NCI-H2227 (cell line): Measurements from ENCODE around the gene UBA5.

Experiments
- DNase-seq: peaks from one replicate; lab custom pipeline; 2025; ENCODE audit not compliant: unreplicated experiment; lab: John Stamatoyannopoulos, UW

The UBA5 gene

GRCh38 chr3:132713977-132714727 lies 54.0 kb downstream of the UBA5 start:
- no peak for DNase-seq

DNA sequence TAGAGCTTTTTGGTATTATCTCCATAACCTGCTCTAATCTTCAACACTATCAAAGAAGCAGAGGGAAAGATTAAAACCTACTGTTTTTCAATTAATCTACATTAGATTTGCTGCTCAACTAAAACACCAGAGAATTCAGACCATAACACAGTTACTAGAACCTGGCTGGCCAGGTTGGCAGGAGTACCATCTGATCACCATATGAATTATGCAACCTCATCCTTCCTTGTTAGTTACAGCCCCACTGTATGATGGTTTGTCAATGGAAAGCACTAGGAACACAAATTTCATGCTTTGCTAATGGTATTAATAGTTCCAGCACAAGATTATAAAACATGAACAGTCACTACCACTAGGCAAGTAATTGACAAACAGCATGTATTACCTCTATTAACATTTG lies 56.2 kb downstream of the UBA5 start:
- DNase-seq: no peak

DNA sequence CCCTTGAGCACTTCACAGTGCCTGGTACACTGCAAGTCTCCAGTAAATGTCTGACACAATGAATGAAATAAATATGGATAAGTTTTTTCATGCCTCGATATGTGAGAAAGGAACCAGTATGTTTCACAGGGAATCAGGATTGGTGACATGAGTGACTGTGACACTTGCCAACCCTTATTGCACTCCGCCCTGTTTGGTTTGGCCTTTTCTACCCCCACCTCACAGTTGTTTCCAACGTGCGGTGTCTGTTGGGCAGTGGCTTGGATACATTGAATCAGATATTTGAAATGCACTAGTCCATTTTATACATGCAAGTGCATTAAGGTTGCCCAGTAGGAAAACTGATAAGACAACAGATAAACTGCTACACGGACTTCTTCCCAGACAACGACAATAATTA lies 60.1 kb downstream of the UBA5 start:
- DNase-seq: no peak

- peak; percentile 73 for DNase-seq
Measured at GRCh38 chr3:132721479-132722164, 61.5 kb downstream of the UBA5 start.

- peak; percentile 89 for DNase-seq
Measured at GRCh38 chr3:132722165-132723023, 62.3 kb downstream of the UBA5 start, which contains the start of gene NPHP3. TSS of gene NPHP3 (minus strand) at chr3:132722409. CDS start at chr3:132722355, 54 bp downstream.

DNA sequence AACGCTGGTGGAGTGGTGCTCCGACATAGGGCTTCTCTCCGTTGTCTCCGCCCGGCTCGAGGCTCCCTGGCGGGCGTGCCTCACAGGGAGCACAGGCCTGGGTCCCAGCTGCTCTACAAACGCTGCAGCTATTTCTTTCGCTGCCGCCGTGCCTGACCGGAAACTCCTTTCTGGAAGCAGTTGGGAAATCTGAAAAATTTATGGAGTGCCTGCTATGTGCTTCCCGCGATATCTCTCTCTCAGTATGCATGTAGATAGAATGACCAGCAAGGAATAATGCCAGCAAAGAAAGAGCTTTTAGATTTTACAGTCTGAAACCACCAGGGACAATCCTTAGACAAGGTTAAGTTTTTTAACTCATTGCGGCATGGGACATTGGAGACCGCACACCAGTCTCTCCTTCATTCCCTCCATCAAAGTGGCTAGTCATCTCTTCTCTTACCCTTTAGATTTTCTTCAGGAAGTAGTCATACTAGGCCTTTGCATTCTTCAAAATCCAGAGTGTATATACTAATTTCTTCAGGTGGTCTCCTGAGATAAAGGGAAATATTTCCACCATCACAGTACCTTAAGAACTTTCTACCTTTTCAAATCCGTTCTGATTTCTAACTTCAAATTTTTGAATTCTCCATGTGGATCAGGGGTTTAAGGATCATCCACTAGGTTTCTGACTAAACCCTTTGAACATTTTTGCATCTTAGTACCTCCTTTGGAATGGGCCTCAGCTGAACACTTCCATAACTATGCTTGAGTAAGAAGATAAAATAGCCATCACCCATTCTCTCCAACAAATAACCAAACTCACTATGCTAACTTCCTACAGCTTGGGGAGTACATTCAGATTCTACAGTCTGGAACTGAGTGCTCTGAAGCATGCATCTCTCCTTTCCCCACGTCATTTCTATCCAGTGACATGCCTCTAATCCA lies 63.2 kb downstream of the UBA5 start:
- DNase-seq: no peak

DNA sequence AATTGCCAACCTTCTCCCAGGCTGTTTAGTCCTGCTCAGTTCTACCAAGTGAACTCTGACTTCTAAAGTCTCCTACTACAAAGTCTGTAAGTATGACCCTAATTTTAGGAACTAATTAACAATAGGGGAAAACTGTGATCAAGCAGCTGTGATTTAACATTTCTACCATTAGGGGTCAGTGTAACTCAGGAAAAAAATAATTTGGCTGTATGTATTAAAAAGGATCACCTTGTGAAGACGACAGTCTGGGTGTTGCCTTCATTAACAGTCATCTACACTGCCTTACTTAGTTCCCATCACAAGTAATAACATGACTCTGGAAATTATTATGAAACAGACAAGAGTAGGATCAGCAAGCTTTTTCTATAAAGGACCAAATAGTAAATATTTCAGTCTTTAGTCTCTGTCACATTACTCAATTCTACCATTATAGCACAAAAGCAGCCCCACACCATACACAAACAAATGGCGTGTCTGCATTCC lies 66.3 kb downstream of the UBA5 start:
- DNase-seq: peak; percentile 7
